ENCODE data around the gene LAX1. TPM values are rescaled to one million over a fixed set of nuclear protein-coding genes. Genes with fewer than 3 reads are reported as not detected.

The LAX1 gene
- total RNA-seq, 4 donors from 2014 or later: 0.13 to 2.3 (median 0.97) TPM

DNA sequence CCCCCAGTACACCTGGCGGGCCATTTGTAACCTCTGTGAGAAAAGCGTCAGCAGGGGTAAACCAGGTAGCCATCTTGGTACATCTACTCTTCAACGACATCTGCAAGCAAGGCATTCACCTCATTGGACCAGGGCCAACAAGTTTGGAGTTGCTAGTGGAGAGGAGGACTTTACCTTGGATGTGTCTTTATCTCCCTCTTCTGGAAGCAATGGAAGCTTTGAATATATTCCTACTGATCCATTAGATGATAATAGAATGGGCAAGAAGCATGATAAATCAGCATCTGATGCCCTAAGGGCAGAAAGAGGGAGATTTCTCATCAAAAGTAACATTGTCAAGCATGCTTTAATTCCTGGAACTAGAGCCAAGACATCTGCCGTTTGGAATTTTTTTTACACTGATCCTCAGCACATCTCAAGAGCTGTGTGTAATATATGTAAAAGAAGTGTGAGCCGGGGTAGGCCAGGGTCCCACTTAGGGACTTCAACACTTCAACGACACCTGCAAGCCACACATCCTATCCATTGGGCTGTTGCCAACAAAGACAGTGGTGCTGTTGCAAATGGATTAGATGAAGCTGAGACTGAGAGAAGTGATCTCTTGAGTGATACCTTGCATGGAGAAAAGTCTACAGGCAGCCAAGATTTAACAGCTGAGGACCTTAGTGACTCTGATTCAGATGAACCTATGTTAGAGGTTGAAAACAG lies 33.1 kb downstream of the LAX1 start:
- H3K27me3 ChIP-seq: no peaks in the 10 kb centered on the region
- H3K9me3 ChIP-seq: no peaks in the 10 kb centered on the region
- H3K4me1 ChIP-seq: peaks cover 47 to 70% (median 66%) of the 10 kb centered on the region in 4 donors
- H3K36me3 ChIP-seq: peaks cover 2 to 11% (median 4%) of the 10 kb centered on the region in 4 donors
- H3K4me3 ChIP-seq: peak overlapping the region in 2 of 4 donors; percentile 10 to 82
- DNase-seq (ENCODE audit: extremely low spot score): no peak
- TF ChIP-seq POLR2AphosphoS5 (IDR thresholded peaks at IDR 0.05) (no peak), EP300 (IDR thresholded peaks at IDR 0.05) (no peak), POLR2A (IDR thresholded peaks at IDR 0.05; ENCODE audit: low read depth) (no peak)
- TF ChIP-seq, protein P1, sequence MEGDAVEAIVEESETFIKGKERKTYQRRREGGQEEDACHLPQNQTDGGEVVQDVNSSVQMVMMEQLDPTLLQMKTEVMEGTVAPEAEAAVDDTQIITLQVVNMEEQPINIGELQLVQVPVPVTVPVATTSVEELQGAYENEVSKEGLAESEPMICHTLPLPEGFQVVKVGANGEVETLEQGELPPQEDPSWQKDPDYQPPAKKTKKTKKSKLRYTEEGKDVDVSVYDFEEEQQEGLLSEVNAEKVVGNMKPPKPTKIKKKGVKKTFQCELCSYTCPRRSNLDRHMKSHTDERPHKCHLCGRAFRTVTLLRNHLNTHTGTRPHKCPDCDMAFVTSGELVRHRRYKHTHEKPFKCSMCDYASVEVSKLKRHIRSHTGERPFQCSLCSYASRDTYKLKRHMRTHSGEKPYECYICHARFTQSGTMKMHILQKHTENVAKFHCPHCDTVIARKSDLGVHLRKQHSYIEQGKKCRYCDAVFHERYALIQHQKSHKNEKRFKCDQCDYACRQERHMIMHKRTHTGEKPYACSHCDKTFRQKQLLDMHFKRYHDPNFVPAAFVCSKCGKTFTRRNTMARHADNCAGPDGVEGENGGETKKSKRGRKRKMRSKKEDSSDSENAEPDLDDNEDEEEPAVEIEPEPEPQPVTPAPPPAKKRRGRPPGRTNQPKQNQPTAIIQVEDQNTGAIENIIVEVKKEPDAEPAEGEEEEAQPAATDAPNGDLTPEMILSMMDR (IDR thresholded peaks at IDR 0.05): no peak
- 63% methylated on average over 6 of the region's 6 CpGs for WGBS
- peak overlapping the region in 1 of 4 donors; percentile 17 for H3K27ac ChIP-seq (replicated peaks in 1 of 4)
- intact Hi-C loops (cut with DNase I): no loop called here

DNA sequence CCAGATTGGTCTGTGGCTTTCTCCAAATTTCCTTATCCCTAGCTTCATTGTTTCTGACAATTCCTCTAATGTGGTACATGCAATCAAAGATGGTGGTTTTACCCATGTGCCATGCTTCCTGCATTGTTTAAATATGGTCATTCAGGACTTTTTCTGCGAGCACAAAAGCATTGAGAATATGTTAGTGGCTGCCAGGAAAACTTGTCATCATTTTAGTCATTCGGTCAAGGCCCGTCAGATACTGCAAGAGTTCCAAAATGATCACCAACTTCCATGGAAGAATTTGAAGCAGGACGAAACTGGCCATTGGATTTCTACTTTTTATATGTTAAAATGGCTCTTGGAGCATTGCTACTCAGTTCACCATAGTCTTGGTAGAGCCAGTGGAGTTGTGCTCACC lies 34.2 kb downstream of the LAX1 start:
- H3K27me3 ChIP-seq: no peaks in the 10 kb centered on the region
- peak overlapping the region in 1 of 4 donors; percentile 41 for H3K27ac ChIP-seq (replicated peaks in 1 of 4)
- intact Hi-C loops (cut with DNase I): no loop called here
- H3K9me3 ChIP-seq: no peaks in the 10 kb centered on the region
- no peak overlapping the region for H3K4me3 ChIP-seq
- DNase-seq (ENCODE audit: extremely low spot score): no peak
- TF ChIP-seq, protein P1 (IDR thresholded peaks at IDR 0.05): no peak
- no peak for TF ChIP-seq POLR2AphosphoS5 (IDR thresholded peaks at IDR 0.05)
- no peak for TF ChIP-seq POLR2A (IDR thresholded peaks at IDR 0.05; ENCODE audit: low read depth)
- no peak for TF ChIP-seq EP300 (IDR thresholded peaks at IDR 0.05)
- peaks cover 6 to 19% (median 11%) of the 10 kb centered on the region in 4 donors for H3K36me3 ChIP-seq
- peaks cover 47 to 78% (median 74%) of the 10 kb centered on the region in 4 donors for H3K4me1 ChIP-seq
- 51% methylated on average over 4 of the region's 4 CpGs for WGBS

DNA sequence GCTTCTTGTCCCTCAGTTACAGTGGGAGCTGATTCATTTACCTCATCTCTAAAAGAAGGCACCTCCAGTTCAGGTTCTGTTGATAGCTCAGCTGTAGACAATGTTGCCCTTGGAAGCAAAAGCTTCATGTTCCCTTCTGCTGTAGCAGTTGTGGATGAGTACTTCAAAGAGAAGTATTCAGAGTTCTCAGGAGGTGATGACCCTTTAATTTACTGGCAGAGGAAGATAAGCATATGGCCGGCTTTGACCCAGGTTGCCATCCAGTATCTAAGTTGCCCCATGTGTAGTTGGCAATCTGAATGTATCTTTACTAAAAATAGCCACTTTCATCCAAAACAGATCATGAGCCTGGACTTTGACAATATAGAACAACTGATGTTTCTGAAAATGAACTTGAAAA lies 35.0 kb downstream of the LAX1 start:
- Histone ChIP-seq H3K27me3 (no peaks in the 10 kb centered on the region), H3K36me3 (peaks cover 6 to 24% (median 15%) of the 10 kb centered on the region in 4 donors), H3K4me3 (no peak overlapping the region), H3K4me1 (peaks cover 47 to 80% (median 71%) of the 10 kb centered on the region in 4 donors), H3K9me3 (no peaks in the 10 kb centered on the region), H3K27ac (replicated peaks in 1 of 4) (peak overlapping the region in 2 of 4 donors; percentile 20 to 41)
- no peak for DNase-seq (ENCODE audit: extremely low spot score)
- intact Hi-C loops (cut with DNase I): no loop called here
- TF ChIP-seq, protein P1 (IDR thresholded peaks at IDR 0.05): no peak
- TF ChIP-seq EP300 (IDR thresholded peaks at IDR 0.05) (no peak), POLR2A (IDR thresholded peaks at IDR 0.05; ENCODE audit: low read depth) (no peak), POLR2AphosphoS5 (IDR thresholded peaks at IDR 0.05) (no peak)
- 56% methylated on average over 1 of the region's 1 CpG for WGBS

DNA sequence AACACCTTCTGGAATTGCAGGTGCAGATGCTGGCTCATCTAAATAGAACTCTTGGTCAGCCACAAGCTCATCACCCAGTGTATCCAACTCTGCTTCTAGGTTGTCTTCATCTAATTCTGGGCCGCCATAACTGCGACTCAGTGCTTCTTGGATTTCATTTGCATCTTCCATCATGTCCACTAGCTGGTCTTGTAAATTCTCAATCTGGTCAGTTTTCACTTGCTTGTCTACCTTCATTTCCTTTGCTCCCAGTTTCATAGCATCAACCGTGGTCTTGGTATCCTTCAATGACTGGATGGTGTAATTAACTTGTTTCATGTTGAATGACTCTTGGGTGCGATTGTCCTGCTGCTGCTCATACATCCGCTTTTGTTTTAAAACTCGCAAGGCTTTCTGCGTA lies 40.7 kb downstream of the LAX1 start:
- peak; percentile 53 for DNase-seq (ENCODE audit: extremely low spot score)
- Histone ChIP-seq H3K9me3 (no peaks in the 10 kb centered on the region), H3K27me3 (no peaks in the 10 kb centered on the region), H3K4me3 (no peak overlapping the region), H3K4me1 (peaks cover 9 to 48% (median 46%) of the 10 kb centered on the region in 4 donors), H3K27ac (replicated peaks in 1 of 4) (no peak overlapping the region), H3K36me3 (peaks cover 6 to 53% (median 34%) of the 10 kb centered on the region in 4 donors)
- intact Hi-C loops (cut with DNase I): no loop called here
- TF ChIP-seq, protein P1 (IDR thresholded peaks at IDR 0.05): no peak
- no peak for TF ChIP-seq EP300 (IDR thresholded peaks at IDR 0.05)
- WGBS: 98% methylated on average over 7 of the region's 7 CpGs

All from esophagus muscularis mucosa (tissue), 4 donors.